Stimulated activated CD4-positive, alpha-beta T cell treated with anti-CD3 and anti-CD28 coated beads, Interleukin-15, amount 100 ng/mL, for 48 hours (primary cell): ENCODE results near the gene TANGO6.
"Not testable (repeated sequence)": the region's sequence is repeated elsewhere in the genome, so short reads cannot be mapped to it uniquely, and the experiment has no call there.

ENCODE experiments used
- DNase-seq, 2 donors: peaks; one replicate each; pipeline ENCODE4 v3.0.0-alpha.2; 2020; ENCODE audit warnings: low read depth in 2 of 2

TANGO6 gene

DNA sequence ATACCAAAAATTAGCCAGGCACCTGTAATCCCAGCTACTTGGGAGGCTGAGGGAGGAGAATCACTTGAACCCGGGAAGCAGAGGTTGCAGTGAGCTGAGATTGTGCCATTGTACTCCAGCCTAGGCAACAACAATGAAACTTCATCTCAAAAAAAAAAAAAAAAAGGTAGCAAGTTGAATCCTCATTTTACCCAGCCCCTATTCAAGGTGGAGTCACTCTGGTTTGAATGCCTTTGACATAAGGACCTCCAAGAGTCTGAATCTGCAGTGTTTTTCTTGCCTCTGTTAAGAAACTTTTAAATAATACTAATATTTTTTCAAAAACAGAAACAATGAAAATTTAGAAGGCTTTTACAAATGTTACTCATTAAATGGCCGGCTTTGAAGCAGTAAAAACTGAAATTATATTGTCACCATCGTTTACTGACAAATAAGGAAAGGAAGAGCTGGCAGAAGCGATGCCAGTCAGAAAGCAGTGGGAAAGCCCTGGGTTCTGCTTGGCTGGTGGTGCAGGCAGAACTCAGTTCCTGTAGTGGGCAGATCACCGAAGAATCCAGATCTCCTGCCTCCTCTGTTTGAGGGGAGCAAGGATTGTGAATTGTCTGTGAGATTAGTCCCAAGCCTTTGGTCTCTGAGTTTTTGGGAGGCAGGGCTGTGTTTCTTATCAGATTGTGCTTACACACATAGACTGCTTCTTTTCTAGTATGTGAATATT lies 162.5 kb downstream of the TANGO6 start:
- DNase-seq = no peak

GRCh38 chr16:69012906-69013305 lies 169.6 kb downstream of the TANGO6 start:
- DNase-seq = no peak

DNA sequence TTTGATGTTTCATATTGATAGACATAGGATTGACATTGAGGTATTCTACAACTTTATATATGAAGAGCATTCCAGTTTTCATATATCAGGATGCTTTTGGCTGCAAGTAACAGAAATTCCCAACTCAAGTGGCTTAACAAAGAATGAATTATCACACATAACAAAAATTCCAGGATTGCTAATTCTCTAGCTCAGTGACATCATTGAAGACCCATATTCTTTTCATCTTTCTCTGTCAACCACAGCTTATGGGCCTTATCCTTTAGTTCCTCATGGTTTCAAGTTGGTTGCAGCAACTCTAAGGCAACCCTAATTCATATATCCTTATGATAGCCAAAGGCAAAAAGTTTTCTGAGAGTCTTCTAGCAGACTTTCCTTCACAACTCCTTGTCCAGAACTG lies 170.7 kb downstream of the TANGO6 start:
- DNase-seq = no peak

DNA sequence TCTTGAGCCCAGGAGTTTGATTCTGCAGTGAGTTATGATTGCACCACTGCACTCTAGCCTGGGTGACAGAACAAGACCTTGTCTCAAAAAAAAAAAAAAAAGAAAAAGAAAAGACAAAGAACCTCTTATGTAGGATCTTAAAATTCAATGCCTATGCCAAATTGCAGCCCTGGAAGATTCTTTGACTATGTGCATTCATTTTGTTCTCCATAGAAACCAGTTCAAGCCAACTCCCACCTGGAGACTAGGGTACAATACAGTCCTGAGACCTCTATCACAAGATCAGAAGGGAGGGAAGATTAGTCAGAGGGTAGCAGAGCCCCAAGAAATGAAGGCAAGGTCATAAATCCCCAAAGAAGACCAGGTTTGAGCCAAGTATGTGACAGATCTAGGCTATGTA lies 171.5 kb downstream of the TANGO6 start:
- no peak for DNase-seq

DNA sequence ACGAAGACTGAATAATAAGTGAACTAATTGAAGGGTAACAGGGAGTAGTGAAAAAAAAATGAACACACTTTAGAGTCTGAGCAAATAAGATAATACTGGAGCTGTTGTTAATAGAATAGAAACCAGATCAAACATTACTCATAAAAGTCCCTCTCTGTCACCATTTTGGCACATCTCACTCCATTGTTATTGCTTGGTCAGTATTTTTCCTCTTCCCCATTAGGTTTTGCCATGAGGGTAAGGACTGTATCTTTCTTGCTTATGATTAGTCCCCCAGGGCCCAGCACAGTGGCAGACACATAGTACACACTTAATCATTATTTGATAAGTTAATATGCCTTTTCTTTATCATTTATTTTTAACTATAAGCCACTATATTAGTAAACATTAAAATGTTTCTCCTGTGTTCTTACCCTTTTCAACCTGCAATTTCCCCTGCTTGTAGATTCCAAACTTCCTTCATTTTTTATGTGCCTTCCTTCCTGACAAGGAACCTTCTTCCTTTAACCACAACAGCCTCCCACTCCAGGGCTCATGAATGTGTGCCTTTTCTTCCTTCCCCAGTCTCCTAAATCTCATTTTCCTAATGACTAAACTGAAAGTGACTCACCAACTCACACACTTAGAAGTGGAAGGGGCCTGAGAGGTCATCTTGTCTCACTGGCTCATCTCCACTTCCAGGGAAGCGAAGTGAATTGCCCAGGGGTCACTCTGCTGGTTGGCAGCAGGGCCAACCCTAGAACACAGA lies 173.9 kb downstream of the TANGO6 start:
- DNase-seq = no peak

DNA sequence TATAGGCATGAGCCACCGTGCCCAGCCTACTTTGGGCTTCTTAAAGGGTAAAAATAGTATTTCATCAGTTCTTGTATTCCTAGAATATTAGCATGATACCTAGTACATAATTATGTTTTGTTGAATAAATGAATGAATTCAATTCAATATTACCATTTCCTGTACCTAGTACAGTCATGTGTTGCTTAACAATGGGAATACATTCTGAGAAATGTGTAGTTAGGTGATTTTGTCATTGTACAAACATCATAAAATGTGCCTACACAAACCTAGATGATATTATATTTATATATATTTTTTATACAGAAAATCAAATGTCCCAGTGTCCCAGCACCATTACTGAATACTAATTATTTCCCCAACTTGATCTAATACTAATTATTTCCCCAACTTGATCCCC lies 176.5 kb downstream of the TANGO6 start:
- DNase-seq = no peak

- DNase-seq = no peak
Observed at GRCh38 chr16:69029121-69029520, 185.8 kb downstream of the TANGO6 start.

GRCh38 chr16:69031877-69032301 lies 188.6 kb downstream of the TANGO6 start:
- no peak for DNase-seq

DNA sequence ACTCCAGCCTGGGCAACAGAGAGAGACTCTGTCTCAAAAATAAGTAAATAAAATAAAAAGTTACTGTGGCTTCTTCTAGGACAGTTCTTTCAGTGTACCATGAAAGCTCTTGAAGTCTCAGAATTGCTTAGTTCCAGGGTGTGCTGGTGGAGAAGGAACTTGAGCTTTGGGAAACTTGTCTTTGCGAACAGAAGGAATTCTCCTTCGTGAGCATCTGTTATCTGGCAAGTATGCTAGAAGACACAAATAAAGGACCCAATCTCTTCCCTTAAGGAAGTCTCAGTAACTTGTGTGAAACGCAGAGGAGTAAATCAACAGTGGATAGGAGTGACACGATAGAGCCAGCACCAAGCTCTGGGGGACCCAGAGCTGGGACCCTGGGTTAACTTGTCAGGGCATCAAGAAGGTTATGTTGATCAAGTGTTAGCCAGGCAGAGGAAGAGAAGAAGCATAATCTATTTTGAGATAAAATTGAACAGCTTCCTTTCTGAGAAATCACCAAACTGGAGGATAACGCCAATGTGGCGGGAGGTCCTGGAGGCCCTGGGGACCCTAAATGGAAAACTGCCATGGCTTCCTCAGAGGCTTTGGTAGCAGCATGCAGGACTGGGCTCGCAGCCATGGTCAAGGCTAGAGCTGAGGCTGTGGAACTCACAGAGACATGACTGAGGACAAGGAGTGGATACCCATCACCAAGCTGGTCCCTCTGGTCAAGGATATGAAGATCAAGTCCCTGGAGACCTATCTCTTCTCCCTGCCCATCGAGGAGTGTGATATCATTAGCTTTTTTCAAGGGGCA lies 190.0 kb downstream of the TANGO6 start:
- DNase-seq = no peak

DNA sequence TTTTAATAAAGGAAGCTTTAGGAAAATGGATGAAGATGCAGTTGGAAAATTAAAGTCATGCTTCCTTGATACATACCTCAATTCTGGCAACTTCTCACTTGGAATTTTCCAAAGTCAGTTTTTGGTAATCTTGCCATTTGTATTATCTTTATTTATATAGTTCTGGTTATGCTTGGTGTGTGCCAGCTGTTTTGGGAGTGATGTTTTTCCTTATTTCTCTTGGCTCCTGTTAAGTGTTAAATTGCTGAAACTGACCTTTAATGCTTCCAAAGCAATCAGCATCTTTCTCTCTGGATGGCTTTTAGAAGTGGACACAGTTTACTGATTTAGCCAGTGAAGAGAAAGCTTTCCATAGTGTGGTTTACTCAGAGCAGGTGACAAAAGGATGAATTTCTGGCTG lies 192.0 kb downstream of the TANGO6 start:
- DNase-seq = no peak

DNA sequence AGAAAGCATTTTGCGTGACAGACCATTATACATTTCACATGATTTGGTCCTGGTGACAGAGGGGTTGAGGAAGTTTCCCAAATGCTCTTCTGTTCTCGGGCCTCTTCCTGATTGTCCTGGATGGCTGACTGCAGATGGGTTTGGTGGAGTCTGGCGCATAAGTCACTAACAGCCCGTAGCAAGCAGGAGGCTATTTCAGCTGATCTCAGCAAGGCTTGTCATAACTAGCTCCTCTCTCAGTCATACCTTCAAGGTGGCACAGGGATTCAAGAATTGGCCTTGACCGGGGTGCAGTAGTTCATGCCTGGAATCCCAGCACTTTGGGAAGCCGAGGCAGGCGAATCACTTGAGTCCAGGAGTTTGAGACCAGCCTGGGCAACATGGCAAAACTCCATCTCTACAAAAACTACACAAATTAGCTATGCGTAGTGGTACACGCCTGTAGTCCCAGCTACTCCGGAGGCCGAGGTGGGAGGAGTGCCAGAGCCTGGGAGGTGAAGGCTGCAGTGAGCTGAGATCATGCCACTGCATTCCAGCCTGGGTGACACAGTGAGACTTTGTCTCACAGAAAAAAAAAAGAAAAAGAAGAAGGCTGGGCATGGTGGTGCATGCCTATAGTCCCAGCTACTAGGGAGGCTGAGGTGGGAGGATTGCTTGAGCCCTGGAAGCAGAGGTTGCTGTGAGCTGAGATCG lies 193.2 kb downstream of the TANGO6 start:
- DNase-seq = no peak

DNA sequence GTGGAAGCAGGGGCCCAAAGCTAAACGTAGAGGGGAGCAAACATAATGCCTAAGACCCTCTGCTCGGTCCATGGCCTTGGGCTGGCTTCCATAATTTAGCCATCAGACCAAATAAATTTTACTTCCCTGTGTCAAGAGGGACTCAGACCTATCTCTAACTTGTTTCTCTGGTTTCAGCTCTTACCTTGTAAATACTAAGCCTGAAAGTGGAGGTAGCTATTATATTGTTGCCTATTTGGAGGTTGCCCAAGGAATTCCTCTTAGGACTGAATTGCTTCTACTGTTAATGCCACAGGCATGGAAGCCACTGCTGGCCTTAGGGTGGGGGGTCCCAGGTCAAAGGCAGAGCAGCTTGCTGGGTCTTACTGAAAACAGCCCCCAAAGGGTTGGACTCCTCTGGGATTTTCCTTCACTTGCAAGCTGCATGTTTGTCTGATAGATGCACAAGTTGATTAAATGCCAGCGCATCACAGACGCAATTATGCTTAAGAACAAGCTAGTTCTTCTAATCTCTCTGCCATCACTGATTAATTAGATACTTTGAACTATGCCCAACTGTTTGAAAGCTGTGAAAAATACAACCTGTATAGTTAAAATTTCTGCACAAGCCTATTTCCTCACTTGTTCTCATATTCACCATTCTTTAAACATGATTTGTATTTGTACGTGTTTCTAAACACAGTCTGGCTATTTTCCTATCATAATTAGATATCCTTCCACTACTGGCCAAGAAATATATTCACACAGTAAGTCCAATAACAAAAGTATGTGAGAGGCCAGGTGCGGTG lies 194.2 kb downstream of the TANGO6 start:
- no peak for DNase-seq

DNA sequence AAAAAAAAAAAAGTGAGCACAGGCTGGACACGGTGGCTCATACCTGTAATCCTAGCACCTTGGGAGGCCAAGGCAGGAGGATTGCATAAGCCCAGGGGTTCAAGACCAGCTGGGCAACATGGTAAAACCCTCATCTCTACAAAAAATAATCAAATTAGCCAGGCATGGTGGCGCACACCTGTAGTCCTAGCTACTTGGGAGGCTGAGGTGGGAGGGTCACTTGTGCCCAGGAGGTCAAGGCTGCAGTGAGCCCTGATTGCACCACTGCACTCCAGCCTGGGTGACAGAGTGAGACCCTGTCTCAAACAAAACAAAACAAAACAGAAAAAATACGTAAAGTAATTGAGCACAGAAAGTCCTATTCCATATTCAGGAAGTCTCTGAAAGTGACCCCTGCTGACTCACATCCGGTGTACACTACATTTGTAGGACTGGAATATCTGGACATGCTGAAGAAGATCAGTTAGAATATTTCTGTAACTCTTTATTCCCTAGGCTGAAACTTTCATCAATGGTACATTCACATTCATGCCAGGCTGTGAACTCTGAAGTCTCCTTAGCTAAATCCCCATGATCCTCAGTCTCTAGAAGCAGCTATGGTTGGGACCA lies 196.1 kb downstream of the TANGO6 start:
- DNase-seq = no peak

- DNase-seq = no peak
Observed at GRCh38 chr16:69040144-69040909, 197.0 kb downstream of the TANGO6 start.

DNA sequence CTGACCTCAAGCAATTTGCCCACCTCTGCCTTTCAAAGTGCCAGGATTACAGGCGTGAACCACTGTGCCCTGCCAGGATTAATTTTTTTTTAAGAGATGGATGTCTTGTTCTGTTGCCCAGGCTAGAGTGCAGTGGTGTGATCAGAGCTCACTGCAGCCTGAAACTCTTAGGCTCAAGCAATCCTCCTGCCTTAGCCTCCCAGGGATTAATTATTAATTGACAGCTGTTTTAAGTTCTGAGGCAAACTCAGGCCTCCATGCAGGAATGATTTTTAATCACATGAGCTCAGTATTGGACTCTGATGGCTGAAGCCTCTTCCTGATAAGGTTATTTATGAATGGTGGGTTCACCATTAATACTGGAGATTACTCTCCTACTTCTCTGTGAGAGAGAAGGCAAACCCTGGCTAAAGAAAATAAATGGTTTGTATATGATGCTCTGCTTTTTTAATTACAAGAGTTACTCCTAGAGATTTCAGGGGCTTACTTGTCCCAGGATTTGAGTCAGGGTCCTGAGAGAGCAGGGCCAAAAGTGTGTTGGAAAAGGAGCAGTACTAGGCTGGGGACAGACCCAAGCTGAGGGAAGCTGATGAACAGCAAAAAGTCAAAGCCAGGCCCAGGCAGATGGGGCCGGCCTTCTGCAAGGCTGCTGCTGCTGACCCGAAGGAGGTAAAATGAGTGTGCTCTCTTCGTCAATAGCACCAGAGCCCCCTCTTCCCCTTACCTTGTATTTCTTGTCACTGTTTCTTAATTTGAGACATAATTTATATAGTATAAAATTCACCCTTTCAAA lies 205.2 kb downstream of the TANGO6 start:
- DNase-seq = no peak

DNA sequence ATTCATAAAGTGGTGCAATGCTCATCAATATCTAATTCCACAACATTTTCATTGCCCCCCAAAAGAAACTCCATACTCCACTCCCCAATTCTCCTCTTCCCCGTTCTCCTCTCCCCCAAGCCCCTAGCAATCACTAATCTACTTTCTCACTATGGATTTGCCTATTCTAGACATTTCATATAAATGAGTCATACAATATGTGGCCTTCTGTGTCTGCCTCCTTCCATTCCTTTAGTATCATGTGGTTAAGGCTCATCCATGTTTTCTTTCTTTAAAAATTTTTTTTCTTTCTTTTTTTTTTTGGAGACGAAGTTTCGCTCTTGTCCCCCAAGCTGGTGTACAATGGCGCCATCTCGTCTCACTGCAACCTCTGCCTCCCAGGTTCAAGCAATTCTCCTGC lies 205.8 kb downstream of the TANGO6 start:
- no peak for DNase-seq

GRCh38 chr16:69049603-69050375 lies 206.5 kb downstream of the TANGO6 start:
- no peak for DNase-seq

DNA sequence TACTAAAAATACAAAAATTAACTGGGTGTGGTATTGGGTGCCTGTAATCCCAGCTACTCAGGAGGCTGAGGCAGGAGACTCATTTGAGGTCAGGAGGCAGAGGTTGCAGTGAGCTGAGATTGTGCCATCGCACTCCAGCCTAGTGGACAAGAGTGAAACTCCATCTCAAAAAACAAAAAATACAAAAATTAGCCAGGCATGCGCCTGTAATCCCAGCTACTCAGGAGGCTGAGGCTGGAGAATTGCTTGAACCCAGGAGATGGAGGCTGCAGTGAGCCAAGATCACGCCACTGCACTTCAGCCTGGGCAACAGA lies 208.1 kb downstream of the TANGO6 start:
- not testable (repeated sequence) for DNase-seq

DNA sequence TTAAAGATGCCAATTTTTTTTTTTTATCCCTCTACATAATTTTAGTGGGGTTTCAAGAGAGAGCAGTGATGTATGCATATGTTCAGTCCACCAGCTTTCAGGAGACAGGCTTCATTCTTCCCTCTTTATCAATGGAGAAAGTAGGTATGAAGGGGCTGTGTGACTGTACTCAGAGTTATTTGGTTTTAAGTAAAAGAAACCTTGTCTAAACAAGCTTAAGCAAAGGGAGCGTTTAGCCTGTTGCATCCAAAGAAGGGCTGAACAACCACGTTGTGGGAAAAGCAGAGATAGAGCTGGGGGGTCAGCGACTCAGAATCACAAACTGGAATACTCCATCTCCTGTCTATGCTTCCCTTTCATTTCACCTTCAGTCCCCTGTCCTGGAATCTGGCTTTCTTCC lies 211.7 kb downstream of the TANGO6 start:
- no peak for DNase-seq
